Epidermal melanocyte (primary cell): ENCODE measurements around the gene BOK.
A peak's percentile ranks its signal among the peaks of the same experiment; 100 is the strongest.

Source experiments
- DNase-seq: peaks from one replicate; pipeline ENCODE4 v3.0.0; 2011; ENCODE audit warnings: low spot score; ENCODE audit not compliant: insufficient read length

Gene BOK

DNA sequence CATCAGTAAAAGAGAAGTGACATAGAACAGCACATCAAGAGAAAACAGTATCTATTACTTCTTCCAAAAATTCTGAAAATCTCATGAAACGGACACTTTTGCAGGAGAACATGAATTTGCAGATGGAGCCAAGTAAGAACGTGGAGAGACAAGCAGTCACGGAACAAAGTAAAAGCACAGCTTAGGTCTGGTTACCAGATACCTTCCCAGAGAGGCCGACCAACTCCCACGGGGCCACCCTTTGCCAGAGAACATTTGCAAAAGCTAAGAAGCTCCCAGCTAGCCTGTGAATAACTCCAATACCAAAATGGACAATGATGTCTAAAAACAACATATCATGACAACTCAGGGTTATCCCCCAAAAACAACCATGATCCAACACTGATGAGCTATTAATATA is 39.5 kb downstream of the BOK start:
- DNase-seq: no peak

DNA sequence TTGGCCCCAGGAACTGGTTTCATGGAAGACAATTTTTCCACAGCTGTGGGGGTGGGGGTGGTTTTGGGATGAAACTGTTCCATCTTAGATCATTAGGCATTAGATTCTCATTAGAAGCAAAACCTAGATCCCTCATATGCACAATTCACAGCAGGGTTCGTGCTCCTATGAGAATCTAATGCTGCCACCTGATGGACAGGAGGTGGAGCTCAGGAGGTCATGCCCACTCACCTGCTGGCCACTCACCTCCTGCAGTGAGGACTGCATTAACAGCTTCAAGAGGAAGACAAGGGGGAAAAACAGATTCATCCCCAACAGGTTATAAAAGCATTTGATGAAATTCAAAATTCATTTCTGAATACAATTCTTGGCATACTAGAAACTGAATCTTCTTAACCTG is 39.9 kb downstream of the BOK start:
- no peak for DNase-seq

DNA sequence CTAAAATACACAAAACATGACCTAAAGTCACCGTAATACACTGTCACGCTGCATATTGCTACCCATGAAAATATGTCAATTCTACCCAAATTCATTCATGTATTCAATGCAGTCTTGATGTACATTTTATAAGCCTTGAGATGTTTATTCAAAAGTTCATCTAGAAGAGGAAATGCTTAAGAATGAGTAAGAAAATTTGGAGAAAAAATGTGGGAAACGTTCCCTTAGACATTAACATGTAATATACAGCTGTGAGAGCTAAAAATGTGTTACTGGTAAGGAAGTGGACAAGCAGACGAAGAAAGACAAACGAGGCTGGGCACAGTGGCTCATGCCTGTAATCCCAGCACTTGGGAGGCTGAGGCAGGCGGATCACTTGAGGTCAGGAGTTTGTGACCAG is 41.1 kb downstream of the BOK start:
- no peak for DNase-seq

DNA sequence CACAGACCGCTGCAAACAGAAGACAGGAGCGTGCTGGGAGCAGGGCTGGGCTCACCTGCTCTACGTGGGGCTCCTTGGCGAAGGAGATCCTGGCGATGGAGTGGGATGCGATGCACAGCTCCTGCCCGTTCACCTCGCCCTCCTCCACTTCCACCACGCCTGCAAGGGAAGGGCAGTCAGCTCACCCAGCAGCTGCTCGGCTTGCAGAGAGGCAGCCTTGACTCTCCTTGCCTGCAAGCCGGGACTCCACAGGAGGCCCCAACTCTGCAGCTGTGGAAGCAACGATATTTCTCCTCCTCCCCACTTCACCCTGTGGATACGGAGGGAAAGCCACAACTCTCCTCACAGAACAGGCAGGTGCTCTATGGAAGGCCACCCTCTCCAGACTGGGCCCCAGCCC is 43.3 kb downstream of the BOK start:
- no peak for DNase-seq

DNA sequence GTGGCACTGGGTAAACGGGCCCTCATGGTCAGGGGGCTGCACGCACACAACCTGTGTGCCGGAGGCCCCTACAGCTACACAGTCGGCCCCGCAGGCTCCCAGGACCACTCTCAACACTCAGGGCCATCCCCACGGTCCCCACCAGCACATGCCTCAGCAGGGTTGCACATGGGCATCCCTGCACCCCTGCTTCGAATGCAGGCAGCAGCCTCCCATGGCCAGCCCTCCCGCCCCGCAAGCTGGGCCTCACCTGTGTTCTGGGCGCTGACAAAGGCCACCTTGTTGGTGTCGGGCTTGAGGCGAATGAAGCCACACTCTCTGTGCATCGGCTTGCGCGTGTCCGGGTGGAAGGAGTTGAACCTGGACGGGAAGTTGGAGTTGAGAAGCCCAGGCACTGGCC is 44.2 kb downstream of the BOK start:
- DNase-seq: no peak

DNA sequence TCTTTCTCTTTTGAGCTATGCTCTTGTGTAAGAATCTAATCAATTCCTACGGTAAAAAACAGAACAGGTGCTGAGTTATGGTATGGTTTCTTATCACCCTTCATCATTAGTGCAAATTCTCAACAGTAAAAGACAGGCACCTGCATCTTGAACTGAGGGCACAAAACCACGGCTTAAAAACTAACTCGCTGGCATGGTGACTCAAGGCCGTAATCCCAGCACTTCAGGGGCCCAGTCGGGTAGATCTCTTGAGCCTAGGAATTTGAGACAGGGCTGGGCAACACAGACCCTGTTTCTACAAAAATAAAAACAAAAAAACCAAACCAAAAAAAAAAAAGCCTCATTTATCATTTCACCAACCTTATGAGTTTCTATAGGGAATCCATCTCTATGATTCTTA is 45.1 kb downstream of the BOK start:
- no peak for DNase-seq

DNA sequence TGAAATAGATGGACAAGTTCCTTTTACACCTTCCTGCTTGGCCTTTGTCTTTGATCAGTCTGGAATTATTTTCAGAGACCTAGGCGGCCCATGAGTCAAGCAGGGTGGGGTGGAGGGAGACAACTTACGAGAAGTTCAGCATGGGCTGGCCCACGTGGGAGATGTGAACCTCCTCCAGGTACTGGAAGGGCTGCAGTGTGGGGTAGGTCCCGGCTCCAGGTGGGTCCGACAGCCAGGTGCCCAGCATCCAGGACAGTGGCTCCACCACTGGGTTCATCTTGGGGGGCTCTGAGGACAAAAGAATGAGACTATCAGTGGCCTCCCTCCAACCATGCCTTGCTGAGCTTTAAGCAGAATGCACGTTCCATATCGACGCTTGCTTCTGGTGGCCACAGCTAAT is 47.6 kb downstream of the BOK start:
- no peak for DNase-seq

DNA sequence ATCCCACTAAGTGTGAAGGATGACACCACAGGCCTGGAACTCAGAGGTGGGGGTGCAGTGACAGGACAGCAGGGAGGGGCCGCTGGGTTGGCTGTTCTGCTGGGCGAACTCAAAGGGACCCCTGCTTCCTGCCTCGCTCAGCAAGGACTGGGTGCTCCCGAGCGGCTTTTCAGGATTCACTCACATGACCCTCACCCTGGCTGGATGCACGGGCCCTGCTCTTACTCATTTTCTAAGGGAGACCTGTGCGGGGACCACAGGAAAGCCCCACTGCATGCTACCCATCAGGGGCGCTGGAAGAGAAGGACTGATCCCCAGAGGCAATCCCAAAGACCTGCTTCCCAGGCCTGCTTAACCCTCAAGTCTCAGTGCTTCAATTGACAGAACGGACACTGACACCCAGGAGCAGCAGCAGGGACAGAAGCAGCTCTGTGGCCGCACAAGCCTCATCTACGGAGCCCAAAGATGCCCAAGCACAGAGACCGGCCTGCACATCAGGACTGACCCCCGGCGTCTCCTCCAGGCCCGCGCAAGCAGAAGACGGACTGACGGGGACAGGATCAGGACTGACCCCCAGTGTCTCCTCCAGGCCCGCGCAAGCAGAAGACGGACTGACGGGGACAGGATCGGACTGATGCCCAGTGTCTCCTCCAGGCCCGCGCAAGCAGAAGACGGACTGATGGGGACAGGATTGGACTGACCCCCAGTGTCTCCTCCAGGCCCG is 48.8 kb downstream of the BOK start:
- no peak for DNase-seq

DNA sequence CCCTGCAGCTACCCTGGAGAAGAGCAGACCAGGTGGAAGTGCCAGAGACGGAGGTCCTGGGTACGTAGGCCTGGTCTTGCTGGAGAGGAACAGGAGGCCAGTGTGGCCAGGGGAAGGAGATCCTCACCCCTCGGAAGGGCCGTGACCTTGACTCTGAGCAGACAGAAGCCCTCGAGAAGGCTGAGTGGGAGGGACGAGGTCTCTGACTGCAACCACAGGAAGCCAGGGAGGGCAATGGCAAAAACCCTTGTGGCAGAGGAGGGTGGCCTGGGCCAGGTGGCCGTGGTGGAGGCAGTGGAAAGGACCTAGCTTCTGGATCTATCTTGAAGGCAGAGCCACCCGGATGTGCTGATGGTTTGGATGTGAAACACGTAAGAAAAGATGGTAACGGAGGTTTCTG is 50.3 kb downstream of the BOK start:
- DNase-seq: no peak

DNA sequence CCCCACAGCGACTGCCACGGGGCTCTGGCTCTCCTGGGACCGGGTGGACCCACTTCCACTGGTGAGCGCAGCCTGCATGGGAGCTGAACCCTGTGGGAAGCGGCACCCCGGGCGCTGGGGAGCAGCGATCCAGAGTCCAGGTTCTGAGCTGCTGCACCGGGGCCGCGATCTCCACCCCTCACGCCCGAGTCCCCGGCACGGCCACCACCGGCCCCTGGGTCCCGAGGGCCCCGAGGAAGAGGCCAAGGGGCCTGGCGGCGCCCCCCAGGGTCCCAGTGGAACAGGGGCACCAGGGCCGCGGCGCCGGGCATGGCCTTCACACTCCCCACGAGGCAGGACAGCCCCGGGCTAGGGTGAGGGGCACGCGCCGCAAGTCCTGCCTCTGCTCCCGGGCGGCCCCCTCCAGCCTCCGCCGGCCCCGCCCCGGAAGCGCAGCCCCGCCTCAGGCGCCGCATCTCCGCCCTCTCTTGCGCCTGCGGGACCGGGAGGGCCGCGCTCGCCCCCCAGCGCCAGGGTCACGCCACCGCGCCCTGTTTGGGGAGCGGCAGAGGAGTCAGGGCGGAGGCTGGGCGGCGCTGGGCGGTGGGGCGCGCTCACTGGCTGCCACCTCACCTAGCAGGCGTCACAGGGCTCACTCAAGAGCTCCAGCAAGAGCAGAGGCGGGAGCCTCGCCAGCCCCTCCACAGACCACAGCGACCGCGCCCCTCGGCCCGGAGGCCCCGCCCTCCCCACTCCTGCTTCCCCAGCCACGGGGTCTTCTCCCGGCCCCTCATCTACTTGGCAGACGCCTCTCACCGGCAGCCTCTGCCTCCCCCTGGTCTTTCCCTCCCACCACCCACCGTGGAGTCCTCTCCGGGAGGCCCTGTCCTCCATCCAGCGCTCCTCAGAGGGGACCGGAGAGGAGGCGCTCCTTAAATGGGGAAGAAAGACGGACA is 51.6 kb downstream of the BOK start:
- peak; percentile 51 for DNase-seq

DNA sequence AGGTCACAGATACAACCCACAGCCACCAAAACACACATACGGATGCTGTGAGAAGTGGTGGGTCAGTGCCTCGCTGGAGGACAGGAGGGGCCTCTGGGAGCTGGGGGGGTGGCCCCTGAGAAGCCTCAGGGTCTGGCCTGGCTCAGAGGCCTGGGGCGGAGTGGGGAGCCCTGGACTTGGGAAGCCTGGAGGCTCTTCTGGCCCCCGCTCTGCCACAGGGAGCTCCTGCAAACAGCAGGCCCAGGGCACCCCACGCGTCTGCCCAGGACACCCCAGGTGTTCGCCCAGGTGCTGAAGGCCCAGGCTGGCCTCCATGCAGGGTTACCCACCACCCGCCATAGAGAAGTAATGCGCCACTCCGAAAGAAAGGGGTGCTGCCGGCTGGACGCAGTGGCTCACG is 52.5 kb downstream of the BOK start:
- DNase-seq: no peak

DNA sequence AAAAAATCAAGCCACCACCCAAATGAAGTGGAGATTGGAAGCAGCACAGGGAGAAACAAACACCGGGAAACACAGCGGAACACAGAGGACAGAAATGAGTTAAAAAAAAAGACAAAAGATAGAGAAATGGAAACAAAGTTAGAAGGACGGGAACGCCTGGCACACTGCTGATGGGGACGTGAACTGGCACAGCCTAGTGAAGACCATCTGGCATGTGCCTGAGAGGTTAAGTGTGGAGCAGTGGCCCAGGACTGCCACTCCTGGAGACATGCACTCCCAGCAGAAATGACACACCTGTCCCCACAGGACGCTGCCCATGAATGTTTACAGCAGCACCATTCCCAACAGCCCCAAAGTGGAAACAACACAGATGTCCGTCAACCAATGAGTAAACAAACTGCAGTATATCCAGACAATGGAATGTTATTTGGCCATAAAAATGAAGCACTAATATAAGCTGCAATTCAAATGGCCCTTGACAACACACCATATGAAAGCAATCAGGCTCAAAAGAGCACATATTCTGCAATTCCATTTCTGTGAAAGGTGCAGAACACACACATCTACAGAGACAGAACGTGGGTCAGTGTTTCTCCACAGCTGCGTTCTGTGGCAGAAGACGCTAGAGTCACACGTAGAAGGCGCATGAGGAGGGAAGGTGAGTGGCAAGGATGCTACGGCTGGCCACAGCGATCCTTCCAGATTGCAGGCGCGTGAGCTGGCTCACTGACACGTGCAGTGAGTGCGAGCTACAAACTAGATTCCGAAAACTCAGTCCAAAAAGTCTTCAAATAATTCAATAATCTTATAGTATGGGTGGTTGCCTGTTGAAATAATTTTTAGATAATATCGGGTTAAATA is 53.8 kb downstream of the BOK start:
- DNase-seq: no peak

DNA sequence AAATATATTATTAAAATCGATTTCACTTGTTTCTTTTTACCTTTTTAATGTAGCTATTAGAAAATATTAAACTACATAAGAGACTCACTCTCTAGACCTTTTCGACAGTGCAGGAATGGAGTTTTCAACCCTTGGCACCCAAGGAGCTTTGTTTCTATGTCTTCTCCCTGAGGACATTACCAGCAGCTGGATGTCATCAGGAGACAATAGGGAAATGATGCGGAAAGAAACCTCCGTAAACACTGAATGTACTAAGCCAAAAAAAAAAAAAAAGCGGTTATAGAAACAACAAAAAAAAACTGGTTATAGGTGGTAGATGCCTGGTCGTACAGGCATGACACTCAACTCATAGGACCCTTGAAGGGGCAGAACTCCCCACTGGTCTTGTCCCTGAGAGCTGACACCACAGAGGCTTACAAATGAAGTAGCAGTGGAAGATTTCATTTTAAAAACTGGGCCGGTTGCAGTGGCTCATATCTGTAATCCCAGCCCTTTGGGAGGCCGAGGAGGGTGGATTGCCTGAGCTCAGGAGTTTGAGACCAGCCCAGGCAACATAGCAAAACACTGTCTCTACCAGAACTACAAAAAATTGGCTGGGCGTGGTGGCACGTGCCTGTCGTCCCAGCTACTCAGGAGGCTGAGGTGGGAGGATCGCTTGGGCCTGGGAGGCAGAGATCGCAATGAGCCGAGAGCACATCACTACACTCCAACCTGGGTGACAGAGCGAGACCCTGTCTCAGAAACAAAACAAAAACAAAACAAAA is 54.7 kb downstream of the BOK start:
- DNase-seq: no peak

DNA sequence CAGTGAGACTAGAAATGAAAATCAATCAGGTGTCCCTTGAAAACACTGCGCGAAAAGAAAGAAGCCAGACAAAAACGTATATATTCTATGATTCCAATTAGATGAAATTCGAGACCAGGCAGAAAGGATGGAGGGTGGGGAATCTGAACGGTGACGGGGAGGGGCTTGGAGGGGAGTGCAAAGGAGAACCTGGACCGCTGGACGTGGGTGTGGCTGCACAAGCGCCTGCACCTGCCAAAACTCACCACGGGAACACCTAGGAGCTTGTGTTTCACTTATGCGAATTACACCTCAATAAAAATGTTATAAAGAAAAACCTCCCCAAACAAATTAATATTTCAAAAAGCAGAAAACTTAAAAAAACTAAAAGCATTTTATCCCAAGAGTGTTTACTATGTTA is 56.5 kb downstream of the BOK start:
- DNase-seq: no peak

DNA sequence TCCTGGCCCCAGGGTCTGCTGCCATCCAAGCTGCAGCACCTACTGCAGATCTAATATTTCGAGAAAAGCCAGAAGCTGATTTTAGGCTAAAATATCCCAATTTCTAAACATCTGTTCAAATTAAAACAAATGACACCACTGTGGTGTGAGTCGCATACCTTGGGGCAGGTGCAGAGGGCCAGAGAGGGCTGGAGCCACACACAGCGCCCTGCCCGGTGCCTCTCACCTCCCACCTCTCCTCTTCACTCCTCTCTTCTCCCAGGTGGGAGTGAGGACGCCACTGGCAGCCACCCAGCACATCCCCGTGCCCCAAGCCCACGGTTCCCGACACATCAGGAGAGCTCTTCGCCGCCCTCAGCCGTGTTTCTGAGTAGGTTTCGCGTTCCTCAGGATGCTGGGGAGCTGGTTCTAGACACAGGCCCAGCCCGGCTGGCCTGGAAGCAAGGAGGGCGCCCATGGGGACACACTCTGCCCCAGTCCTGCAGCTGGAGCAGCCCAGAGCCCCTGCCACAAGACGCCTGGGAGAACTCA is 57.0 kb downstream of the BOK start:
- no peak for DNase-seq

DNA sequence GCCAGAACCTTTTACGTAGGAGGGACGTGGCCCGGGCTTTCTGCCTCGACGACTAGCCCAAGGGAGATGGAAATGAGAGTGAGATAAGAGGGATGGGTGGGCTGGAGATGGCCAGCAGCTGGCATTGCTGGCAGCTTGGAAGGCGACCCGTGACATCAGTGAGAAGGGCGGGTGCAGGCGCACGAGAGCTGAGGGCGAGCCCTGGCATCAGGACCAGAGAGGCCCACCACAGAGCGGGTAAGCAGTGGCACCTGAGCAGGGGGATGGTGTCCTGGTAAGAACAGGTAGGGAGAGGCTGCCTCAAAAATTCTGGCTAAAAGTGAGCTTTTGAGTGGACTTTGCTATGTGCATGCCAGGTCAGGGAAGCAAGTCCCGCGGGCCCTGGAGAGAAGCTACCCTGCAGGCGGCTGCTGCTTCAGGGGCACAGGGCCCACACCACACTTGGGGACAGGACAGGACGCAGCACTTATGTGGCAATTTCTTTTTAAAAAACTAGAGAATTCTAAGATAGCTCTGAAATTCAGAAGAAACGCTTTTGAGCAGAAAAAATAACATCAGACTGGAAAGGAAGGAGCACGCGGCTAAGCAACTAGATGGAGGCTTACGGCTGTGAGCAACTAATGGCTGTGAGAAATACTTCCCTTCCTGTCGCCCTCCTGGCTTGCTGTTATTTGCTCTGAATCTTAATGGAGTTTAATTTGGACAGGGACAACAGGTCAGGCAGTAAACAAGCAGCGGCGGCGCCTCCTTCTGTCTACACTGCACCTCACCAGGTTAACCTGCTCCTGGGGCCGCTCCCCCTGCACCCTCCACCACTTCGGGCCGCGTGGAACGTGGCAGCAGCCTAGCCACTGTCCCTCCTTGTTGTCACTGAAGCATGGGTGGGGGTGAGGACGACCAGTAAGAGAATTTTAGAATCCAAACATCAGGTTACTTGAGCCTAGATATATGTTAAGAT is 57.9 kb downstream of the BOK start:
- DNase-seq: no peak

DNA sequence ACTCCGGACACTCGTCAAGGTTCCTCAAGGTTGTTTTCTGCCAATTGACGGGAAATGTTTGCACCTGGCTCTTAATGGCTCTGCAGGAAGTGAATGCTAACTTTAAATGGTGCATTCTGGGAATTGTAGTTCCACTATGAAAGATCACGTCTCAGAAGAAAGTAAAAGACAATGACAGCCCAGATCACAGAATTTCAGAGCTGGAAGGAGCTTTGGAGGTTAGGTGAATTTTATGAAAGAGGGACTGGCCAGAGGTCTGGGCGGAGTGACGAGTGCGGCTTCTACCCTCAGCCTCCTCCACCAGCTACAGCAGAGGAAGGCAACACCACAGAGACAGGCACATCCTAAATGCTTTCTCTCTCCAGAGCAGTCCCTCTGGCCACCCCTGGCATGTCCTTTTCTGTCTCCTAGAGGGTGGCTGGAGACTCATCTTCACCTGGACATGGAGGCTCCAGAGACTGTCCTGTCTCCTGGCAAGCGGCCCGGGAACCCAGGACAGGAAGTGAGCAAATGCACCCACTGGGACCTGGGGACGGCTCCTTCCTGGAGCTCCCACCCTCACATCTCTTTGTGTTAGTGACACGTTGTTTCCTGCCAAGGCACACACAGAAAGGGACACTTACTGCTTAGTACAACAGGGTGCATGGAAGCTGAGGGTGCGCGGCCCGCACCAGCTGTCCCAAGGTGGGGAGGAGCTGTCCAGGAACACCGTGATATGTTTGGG is 59.0 kb downstream of the BOK start:
- no peak for DNase-seq

DNA sequence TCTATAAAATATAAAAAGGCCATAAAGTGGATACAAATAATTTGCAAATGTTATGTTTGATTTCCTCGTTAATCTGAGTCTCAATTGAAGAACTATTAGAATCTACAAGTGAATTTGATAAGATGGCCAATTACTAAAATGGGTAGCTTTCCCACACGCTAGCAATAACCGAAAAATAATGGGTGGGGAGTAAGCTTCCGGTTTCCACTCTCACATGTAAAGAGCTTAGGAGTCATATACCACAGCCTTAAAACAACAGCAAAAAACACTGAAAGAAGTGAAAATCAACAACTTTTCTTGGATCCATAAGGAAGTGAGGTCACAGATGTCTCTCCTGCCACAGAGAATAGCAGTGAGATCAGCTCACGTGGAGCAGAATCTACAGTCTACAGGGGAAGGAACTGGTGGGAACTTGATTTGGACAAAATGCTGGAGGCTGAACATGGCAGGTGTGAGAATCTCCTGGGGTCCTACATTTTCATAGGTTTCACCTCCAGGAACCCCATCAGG is 59.8 kb downstream of the BOK start:
- no peak for DNase-seq

DNA sequence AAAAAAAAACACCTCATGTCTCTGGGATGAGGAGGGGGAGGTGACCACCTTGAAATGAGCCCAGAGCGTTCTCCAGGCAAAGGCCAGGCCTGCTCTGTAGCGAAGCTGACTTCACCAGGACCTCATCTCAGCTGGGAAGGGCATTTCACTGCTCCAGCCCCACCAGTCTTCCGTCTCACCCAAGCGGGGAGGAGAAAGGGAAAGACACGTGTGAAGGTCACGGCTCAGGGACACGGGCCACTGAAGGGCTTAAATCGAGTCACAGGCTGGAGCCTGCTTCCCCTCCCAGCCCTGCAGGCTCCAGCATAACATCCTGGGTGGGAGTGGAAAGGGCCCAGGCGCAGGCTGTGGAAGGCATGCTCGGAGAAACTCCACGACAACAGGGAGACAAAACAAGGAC is 60.3 kb downstream of the BOK start:
- no peak for DNase-seq
